Mononuclear cell (primary cell): Measurements from ENCODE around the gene CFAP70. TPM values are rescaled to one million over a fixed set of nuclear protein-coding genes. Genes with fewer than 3 reads are reported as not detected.

Experiments used
- H3K27me3 ChIP-seq: 2 replicates; pipeline ENCODE4 v1.6.0; 2011; ENCODE audit warnings: low read length, control low read depth; ENCODE audit not compliant: insufficient read depth
- H3K4me1 ChIP-seq: 2 replicates; pipeline ENCODE4 v1.5.1; 2011; ENCODE audit warnings: mild to moderate bottlenecking, low read length, control low read depth; ENCODE audit not compliant: insufficient read depth
- H3K4me3 ChIP-seq: 2 replicates; pipeline ENCODE4 v1.5.1; 2011; ENCODE audit warnings: mild to moderate bottlenecking, low read length, moderate library complexity
- H3K9me3 ChIP-seq: 2 replicates; pipeline ENCODE4 v1.5.1; 2011; ENCODE audit warnings: low read depth, mild to moderate bottlenecking, control low read depth, low read length
- total RNA-seq: library from RNA; depleted of rRNA; stranded (reverse); fragments of >200 nt; gene quantifications from one replicate; pipeline ENCODE4 v1.2.3, GENCODE V29; 2012

The CFAP70 gene
- total RNA-seq, 1 donor: 1.3 TPM

- Histone ChIP-seq H3K4me3 (peak overlapping the region; percentile 76), H3K9me3 (no peaks in the 10 kb centered on the region), H3K27me3 (no peaks in the 10 kb centered on the region), H3K4me1 (peaks cover 36% of the 10 kb centered on the region)
Measured at GRCh38 chr10:73251683-73252444, 106.8 kb downstream of the CFAP70 start.

DNA sequence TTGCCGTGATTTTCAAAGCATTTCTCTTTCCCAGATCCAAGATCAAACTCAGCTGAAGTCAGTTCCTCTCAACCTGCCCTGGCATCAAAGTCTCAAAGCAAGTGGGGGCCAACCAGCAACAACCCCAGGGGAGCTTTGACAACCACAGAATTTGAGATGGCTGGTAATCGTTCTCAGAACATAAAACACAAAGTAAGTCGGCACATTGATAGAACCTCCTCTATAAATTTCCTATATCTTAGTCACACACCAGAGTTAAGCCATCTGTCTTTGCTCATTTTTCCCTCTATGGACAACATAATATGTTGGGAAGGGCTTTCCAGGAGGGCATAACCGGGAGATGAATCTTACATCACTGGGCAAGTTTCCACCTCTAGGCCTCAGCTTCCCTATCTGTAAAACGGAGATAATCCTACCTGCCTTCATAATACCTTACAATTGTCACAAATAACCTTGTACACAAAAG, 110.4 kb downstream of the CFAP70 start:
- Histone ChIP-seq H3K27me3 (no peaks in the 10 kb centered on the region), H3K9me3 (no peaks in the 10 kb centered on the region), H3K4me1 (peaks cover 55% of the 10 kb centered on the region), H3K4me3 (no peak overlapping the region)

DNA sequence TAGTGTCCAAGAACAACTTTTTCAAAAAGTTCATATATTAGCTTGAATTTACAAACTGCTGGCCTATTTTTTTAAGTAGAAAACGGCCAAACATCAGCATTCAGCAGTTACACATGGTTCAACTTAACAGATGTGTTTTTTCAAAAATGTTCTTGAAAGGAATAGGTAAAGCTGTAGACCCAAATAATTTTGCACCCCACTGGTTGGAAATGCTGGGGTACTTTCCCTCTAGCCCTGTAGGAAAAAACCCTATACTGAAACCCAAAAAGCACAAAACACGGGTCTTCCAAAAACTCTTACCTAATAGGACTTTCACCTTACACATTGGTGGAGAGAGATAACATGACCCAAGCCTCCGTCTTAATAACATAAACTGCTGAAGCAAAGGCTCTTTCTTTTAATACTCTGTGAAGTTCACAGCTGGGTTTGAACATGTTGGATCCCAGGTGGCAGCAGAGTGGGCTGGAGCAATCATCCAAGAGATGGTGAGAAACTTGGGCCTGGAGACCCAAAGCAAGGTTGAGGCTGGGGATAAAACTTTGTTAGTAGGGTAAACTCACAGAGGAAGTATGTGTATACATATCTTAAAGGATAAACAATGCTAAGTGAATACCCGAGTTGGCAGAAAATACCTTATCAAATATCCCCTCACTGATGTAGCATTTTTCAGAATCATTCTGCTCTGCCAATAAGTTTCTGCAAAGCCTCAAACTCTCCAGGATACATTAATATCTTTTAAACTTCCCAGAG, 111.0 kb downstream of the CFAP70 start:
- Histone ChIP-seq H3K4me3 (peak overlapping the region; percentile 79), H3K9me3 (no peaks in the 10 kb centered on the region), H3K4me1 (peaks cover 51% of the 10 kb centered on the region), H3K27me3 (no peaks in the 10 kb centered on the region)

GRCh38 chr10:73246646-73247508, 111.8 kb downstream of the CFAP70 start, which contains the start of gene DNAJC9:
Gene DNAJC9, minus strand, starts transcription at chr10:73247255. Its CDS starts 66 bp downstream, at chr10:73247189.
- peak within 1 kb of the TSS; percentile 79 for H3K4me3 ChIP-seq
- H3K4me1 ChIP-seq: peaks cover 49% of the 10 kb centered on the region
- no peaks in the 10 kb centered on the region for H3K27me3 ChIP-seq
- H3K9me3 ChIP-seq: no peaks in the 10 kb centered on the region

DNA sequence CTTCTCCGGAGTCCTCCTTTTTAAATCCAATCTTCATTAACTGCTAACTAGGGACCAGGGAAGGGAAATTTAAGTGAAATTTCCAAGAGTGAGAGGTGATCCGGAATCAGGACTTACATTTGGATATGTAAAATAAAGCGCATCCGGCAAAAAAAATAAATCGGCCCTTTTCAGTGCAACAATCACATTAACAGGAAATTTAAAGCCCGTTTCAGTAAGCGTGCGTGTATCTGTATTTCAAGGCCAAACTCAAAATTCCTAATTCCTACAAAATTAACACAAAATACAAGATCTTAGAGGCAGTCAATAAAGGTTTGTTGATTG, 112.4 kb downstream of the CFAP70 start:
- Histone ChIP-seq H3K4me3 (peak overlapping the region; percentile 79), H3K9me3 (no peaks in the 10 kb centered on the region), H3K27me3 (no peaks in the 10 kb centered on the region), H3K4me1 (peaks cover 43% of the 10 kb centered on the region)

DNA sequence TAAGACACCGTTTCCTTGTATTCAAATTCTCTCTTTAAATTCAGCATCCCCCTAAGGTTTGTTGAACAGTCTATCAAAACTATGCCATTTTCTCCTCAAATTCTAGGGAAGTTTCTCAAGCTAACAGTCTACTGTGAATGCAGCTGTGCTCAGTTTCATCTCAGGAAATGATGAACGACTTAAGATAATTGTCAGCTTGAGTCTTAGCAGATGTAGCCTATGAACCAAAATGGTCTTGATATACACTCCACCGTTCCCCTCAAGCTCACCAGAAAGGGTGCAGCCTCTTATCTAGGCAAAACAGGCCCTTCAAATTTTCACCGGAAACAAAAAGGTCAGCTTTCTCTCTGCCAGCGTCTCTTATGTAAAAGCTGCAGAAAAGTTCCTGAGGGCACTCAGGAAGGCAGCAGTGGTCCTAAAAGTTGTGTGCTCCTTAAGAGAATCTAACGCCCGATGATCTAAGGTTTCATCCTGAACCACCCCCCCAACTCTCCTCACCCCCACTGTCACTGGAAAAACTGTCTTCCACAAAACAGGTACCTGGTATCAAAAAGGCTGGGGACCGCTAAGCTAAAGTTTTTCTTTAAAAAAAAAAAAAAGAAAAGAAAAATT, 113.7 kb downstream of the CFAP70 start:
- no peaks in the 10 kb centered on the region for H3K27me3 ChIP-seq
- no peak overlapping the region for H3K4me3 ChIP-seq
- no peaks in the 10 kb centered on the region for H3K9me3 ChIP-seq
- peaks cover 36% of the 10 kb centered on the region for H3K4me1 ChIP-seq

- Histone ChIP-seq H3K4me3 (no peak overlapping the region), H3K9me3 (no peaks in the 10 kb centered on the region), H3K27me3 (no peaks in the 10 kb centered on the region), H3K4me1 (peaks cover 10% of the 10 kb centered on the region)
Measured at GRCh38 chr10:73239908-73240307, 118.8 kb downstream of the CFAP70 start.

DNA sequence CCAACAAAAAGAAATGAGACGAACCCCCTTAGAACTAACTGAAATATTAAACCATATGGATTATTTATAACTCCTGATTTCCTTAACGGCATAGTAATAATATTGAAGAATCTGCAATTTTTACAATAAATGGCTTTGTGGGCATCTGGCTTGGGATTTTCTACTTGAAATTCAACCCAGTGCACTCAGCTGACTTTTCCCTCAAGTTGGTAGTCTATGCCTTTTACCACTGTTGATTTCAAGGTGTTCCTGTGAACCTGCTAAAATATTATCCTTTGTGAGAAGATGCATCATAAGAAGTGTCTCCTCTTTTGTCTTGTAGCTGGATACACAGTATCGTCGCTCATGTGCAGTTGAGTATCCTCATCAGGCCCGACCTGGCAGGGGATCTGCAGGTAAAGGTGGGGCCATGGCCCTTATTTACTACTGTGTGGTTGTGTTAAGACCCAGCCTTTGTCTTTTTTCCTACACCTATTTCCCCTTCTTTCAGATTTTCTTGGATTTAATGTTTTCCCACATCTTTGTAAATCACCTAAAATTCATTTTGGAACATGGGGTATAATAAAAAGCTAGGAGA, 119.6 kb downstream of the CFAP70 start:
- peaks cover 1% of the 10 kb centered on the region for H3K4me1 ChIP-seq
- H3K4me3 ChIP-seq: no peak overlapping the region
- no peaks in the 10 kb centered on the region for H3K27me3 ChIP-seq
- no peaks in the 10 kb centered on the region for H3K9me3 ChIP-seq

DNA sequence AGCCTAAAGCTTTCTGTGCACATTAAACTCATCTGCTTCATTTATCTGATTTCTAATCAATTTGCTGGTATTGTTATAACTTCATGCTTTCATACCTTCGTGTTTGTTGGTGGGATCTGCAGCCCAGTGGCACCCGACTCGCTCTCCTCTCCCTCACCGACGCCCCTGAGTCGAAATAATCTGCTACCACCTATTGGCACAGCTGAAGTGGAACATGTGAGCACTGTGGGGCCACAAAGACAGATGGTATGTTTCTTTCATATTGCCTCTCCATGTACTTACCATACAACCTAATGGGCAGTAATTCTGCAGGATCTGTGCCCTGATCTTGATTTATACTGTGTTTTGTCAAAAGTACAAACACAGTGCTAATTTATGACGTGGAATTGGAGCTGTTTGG, 124.0 kb downstream of the CFAP70 start:
- Histone ChIP-seq H3K27me3 (no peaks in the 10 kb centered on the region), H3K4me1 (peaks cover 8% of the 10 kb centered on the region), H3K4me3 (no peak overlapping the region), H3K9me3 (no peaks in the 10 kb centered on the region)

GRCh38 chr10:73233883-73234282, 124.8 kb downstream of the CFAP70 start:
- no peak overlapping the region for H3K4me3 ChIP-seq
- peaks cover 14% of the 10 kb centered on the region for H3K4me1 ChIP-seq
- H3K9me3 ChIP-seq: no peaks in the 10 kb centered on the region
- H3K27me3 ChIP-seq: no peaks in the 10 kb centered on the region

- Histone ChIP-seq H3K27me3 (no peaks in the 10 kb centered on the region), H3K4me3 (no peak overlapping the region), H3K9me3 (no peaks in the 10 kb centered on the region), H3K4me1 (peaks cover 22% of the 10 kb centered on the region)
Measured at GRCh38 chr10:73232887-73233286, 125.8 kb downstream of the CFAP70 start.

DNA sequence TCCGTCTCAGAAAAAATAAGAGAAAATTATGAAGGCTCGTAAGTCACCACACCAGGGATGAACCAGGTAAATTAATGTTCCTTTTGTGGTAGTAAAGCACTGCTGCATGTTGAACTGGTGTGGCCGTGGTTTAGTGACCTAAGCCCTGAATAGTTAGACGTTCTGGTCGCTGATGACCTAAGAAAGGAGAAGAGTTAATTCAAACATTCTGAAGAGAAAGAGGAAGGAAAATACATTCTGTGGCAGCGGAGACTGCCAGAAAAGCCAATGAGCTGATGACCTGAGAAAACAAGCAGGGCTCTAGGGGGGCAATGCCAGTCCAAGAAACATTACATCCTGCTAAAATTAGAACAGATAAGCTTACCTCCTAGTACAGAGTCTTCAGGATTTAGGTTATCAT, 129.1 kb downstream of the CFAP70 start:
- no peaks in the 10 kb centered on the region for H3K27me3 ChIP-seq
- H3K4me1 ChIP-seq: peaks cover 24% of the 10 kb centered on the region
- H3K9me3 ChIP-seq: no peaks in the 10 kb centered on the region
- H3K4me3 ChIP-seq: no peak overlapping the region

DNA sequence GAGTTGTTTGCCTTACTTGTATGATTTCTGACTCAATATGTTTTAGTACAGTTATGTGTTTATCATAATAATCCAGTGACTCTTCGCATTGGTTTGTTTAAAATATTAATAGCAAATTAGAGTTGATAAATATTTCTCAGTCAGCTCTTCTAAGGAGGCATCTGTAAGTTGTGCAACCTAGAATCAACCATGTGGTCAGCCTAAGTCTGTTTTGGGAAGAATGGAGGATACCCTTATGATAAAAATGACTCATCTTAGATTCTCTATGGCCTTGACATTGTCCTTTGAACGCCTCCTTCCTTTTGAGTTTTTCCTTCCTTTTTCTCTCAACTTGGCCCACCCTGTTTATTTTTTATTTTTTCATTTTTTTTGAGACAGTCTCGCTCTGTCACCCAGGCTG, 130.4 kb downstream of the CFAP70 start:
- Histone ChIP-seq H3K4me1 (peaks cover 24% of the 10 kb centered on the region), H3K9me3 (no peaks in the 10 kb centered on the region), H3K4me3 (no peak overlapping the region), H3K27me3 (no peaks in the 10 kb centered on the region)

DNA sequence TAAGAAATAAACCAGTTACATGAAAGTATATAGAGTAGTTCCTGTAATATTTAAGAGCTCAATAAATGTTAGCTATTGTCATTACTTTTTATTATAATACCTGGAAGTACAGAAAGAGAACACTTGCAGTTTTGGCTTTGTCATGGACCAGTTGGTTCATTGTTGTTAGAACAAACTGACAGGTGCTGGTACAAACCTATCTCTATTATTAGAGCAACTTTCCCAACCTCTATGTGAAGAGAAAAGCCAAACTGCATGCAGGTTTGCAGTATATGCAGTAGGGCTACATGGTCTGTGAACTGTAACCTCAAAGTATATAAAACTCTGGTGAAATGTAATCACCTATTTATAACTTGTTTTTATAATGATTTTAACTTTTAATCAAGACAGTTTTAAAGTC, 132.0 kb downstream of the CFAP70 start:
- H3K4me3 ChIP-seq: no peak overlapping the region
- H3K4me1 ChIP-seq: peaks cover 24% of the 10 kb centered on the region
- no peaks in the 10 kb centered on the region for H3K27me3 ChIP-seq
- H3K9me3 ChIP-seq: no peaks in the 10 kb centered on the region
